GM21786 (cell line): ENCODE data around the gene ZDHHC5.
"Not testable (repeated sequence)": the region's sequence is repeated elsewhere in the genome, so short reads cannot be mapped to it uniquely, and the experiment has no call there.

Source experiments
- ATAC-seq: cut with Tn5 transposase; IDR thresholded peaks from one replicate; pipeline ENCODE4 v1.9.1; 2021; ENCODE audit not compliant: unreplicated experiment

ZDHHC5 gene

DNA sequence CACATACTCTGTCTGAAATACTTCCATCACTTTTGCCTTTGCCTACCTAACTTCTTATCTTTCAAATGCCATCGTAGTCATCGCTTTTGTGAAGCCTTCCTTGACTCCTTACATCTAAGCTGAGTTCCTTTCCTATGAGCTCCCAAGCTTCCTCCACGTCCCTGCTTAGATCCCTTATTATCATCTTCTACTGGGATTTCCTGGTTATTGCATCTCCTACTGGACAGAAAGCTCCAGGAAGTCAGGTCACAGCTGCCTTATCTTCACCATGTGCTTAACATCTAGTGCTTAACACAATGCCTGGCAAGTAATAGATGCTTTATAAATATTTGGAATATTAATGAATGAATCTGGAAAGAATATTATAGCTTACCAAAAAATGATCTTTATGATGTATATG is 24.1 kb upstream of the ZDHHC5 start:
- ATAC-seq = no peak

- ATAC-seq = peak; percentile 46
These were observed 22.9 kb upstream of the ZDHHC5 start for GRCh38 chr11:57644748-57645688.

GRCh38 chr11:57645689-57646085 is 22.2 kb upstream of the ZDHHC5 start:
- no peak for ATAC-seq

- no peak for ATAC-seq
These were observed 21.6 kb upstream of the ZDHHC5 start for GRCh38 chr11:57646194-57646798.

- no peak for ATAC-seq
These were observed 21.1 kb upstream of the ZDHHC5 start for GRCh38 chr11:57646799-57647303.

GRCh38 chr11:57647372-57647771 is 20.5 kb upstream of the ZDHHC5 start:
- no peak for ATAC-seq

DNA sequence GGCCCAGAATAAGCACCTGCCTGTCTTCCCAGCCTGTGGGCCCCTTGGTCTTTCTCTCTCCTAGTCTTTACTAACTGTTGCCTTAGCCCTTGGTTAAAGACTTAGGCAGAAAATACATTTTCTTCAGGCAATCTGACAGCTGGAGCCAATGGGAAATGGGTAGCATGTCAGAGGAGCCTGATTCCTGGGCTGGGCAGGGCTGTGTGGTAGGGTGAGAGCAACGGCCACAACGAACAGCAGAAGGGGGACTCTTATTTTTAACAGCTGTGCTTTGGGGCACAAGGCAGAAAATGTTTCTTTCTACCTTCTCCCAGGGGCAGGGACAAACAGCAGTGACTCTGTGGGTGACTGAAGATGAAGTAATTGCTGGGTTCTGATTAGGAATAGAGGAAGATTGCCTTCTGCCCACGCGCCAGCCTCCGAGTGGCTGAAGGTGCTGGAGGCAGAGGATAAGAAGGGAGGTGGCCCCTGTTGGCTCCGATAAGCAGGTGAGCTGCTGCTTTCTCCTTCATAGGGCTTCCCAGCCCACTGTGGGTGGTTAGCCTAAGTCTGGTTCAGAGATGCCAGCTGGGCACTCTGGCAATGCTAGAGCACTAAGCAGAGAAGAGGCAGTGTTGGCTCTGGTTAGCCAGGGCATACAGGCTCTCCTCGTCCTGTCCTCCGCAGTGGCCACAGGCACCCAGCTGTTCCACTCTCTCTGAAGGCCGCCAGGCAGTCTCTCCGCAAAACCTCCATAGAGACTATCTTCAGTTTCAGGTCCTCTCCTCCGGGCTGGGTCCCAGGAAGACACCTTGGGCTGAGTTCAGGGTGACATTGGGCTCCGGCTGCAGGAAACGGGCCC is 19.7 kb upstream of the ZDHHC5 start:
- no peak for ATAC-seq

GRCh38 chr11:57648801-57649735 is 18.8 kb upstream of the ZDHHC5 start:
- ATAC-seq = no peak

- ATAC-seq = no peak
These were observed 17.8 kb upstream of the ZDHHC5 start, which contains the start of gene YPEL4 for GRCh38 chr11:57649826-57650738. TSS of gene YPEL4 (minus strand) at chr11:57649912. CDS start at chr11:57647107, 2,805 bp downstream.

DNA sequence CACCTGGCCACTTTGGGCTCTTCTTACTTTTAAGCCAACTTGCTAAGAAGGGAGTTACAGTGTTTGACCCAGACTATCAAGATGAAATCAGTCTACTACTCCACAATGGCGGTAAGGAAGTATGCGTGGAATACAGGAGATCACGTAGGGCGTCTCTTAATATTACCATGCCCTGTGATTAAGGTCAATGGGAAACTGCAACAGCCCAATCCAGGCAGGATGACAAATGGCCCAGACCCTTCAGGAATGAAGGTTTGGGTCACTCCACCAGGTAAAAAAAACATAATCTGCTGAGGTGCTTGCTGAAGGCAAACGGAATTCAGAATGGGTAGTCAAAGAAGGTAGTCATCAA is 17.2 kb upstream of the ZDHHC5 start:
- no peak for ATAC-seq

DNA sequence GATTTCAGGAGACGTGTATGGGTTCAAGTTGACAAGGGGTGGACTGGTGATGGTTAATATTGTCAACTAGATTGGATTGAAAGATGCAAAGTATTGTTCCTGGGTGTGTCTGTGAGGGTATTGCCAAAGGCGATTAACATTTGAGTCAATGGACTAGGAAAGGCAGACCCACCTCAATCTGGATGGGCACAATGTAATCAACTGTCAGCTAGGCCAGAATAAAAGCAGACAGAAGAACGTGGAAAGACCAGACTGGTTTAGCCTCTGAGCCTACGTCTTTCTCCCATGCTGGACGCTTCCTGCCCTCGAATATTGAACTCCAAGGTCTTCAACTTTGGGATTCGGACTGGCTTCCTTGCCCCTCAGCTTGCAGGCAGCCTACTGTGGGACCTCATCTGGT is 16.5 kb upstream of the ZDHHC5 start:
- no peak for ATAC-seq

- not testable (repeated sequence) for ATAC-seq
These were observed 15.7 kb upstream of the ZDHHC5 start for GRCh38 chr11:57652230-57652629.

GRCh38 chr11:57652662-57653061 is 15.3 kb upstream of the ZDHHC5 start:
- ATAC-seq = no peak

DNA sequence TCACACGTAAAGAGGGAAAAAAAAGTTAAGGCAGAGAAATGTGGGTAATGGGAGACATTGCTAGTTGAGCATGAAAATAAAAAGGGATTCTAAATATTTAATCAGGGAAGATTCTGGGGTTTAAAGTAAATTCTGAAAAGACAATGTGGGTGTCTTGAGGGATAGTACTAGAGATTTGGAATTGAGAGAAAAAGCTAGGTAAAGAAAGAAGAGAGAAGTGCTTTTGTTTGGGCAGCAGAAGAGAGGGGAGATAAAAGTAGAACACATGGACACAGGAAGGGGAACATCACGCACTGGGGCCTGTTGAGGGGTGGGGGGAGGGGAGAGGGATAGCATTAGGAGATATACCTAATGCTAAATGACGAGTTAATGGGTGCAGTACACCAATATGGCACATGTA is 14.8 kb upstream of the ZDHHC5 start:
- no peak for ATAC-seq

DNA sequence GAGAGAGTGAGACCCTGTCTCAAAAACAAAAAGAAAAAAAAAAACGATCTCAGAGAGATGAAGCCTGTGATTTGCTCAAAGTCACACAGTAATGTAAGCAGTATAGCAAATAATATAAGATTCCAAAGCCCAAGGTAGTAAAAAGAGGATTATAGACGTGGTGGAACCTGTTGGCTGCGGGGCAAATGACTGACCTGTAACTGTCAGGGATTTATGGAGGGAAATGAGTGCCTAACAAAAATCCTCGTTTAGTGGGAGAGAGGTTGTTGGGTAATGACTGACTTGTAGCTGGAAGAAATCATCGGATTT is 11.1 kb upstream of the ZDHHC5 start:
- ATAC-seq = no peak

DNA sequence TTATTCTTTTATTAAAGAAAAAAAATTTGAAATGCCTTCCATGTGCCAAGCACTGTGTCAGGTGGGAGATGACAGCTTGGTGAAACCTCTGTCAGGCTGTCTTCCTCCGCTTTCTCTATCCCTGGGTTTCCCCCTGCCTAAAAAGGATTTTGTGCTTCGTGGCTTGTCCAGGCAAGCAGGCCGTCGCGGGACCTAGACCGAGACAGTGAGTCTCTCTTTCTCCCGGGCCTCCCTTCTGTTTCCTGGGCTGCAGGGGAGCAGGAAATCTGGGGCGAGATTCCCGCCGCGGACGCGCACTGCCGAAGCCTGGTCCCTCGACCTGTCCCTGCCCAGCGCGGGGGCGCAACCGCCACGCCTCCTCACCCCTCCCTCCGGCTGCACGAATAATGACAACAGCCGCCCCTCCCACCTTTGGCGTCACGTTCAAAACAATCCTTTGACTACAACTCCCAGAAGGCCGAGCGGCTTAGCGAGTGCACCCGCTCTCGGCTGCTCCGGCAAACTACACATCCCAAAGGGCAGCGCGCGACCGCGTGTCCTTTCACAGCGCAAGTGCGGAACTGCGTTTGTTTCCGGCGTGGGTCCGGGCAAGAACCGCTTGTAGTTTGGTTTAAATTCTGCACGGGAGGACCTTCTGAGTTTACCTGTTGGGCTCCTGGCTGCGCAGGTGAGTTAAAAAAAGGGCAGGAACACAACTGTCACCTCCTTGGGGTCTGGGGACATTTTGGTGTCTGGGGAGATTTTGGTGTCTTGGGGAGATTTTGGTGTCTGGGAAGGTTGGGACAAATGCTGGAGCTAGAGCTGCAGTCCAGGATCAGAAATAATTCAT is 10.5 kb upstream of the ZDHHC5 start, which contains the start of gene CLP1:
Gene CLP1, plus strand, starts transcription at position 569 of the 829 bp plus-strand sequence. CDS start 1,715 bp downstream, outside the sequence.
- peak; percentile 99 for ATAC-seq

DNA sequence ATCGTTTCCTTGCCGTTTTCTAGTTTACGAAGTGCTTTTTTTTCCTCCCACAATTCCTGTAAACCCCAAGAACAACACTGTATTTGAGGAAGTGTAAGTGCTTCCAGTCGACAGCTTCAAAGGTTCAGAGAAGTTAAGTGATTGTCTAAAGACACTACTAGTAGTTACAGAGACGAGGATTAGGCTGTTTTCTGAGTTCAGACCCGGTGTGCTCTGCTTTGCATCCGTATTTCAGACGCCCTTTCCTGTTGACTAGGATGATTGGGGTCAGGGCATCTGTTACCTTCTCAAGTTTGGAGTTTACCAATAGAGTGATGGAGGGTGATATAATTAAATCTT is 9.9 kb upstream of the ZDHHC5 start:
- no peak for ATAC-seq

- no peak for ATAC-seq
These were observed 8.2 kb upstream of the ZDHHC5 start for GRCh38 chr11:57659669-57660068.
